Progenitor cell of endocrine pancreas (in vitro differentiated cells): ENCODE measurements around the gene POR. TPM values are rescaled to one million over a fixed set of nuclear protein-coding genes. Genes with fewer than 3 reads are reported as not detected.

Source experiments
- DNase-seq: peaks from one replicate; pipeline ENCODE4 v3.0.0; 2021; ENCODE audit warnings: low spot score; ENCODE audit not compliant: unreplicated experiment
- H3K27ac Mint-ChIP-seq: 2 replicates; pipeline ENCODE4 v1.8.0; 2021; ENCODE audit warnings: mild to moderate bottlenecking, moderate library complexity, mixed read lengths
- H3K27me3 Mint-ChIP-seq: 2 replicates; pipeline ENCODE4 v1.8.0; 2021; ENCODE audit warnings: mixed read lengths
- H3K36me3 Mint-ChIP-seq: 2 replicates; pipeline ENCODE4 v1.8.0; 2022; ENCODE audit warnings: mixed read lengths; ENCODE audit not compliant: insufficient read depth
- H3K4me1 Mint-ChIP-seq: 2 replicates; pipeline ENCODE4 v1.8.0; 2021; ENCODE audit warnings: low read depth, mixed read lengths
- H3K4me3 Mint-ChIP-seq: 2 replicates; pipeline ENCODE4 v1.8.0; 2021; ENCODE audit warnings: low read depth, mild to moderate bottlenecking, moderate library complexity, mixed read lengths
- H3K9me3 Mint-ChIP-seq: 2 replicates; pipeline ENCODE4 v1.8.0; 2021; ENCODE audit warnings: low read depth, mixed read lengths
- long read RNA-seq: library from polyadenylated mRNA; unstranded; transcript quantifications from one replicate; pipeline ENCODE4 v2.0.0, GENCODE V29; 2020
- total RNA-seq: library from RNA; stranded (reverse); gene quantifications from 2 replicates; pipeline ENCODE4 v1.2.1, GENCODE V29; 2021
- TF ChIP-seq, protein P1 (sequence below): fragments of 200-600 bp; sonication (generic); IDR thresholded peaks from one replicate; pipeline ENCODE4 v1.5.0; 2021; ENCODE audit warnings: antibody characterized with exemption, mild to moderate bottlenecking; ENCODE audit not compliant: unreplicated experiment

The POR gene
- total RNA-seq = 87.2 and 91.5 TPM in 2 replicates
- long read RNA-seq, transcript POR-218 (16 exons, 2,522 nt) = major isoform, 102 of 144 reads
- long read RNA-seq, partial matches to known transcripts = 37 of 144 reads
- long read RNA-seq, other reads (novel, unspliced or antisense) = 3 of 144 reads

DNA sequence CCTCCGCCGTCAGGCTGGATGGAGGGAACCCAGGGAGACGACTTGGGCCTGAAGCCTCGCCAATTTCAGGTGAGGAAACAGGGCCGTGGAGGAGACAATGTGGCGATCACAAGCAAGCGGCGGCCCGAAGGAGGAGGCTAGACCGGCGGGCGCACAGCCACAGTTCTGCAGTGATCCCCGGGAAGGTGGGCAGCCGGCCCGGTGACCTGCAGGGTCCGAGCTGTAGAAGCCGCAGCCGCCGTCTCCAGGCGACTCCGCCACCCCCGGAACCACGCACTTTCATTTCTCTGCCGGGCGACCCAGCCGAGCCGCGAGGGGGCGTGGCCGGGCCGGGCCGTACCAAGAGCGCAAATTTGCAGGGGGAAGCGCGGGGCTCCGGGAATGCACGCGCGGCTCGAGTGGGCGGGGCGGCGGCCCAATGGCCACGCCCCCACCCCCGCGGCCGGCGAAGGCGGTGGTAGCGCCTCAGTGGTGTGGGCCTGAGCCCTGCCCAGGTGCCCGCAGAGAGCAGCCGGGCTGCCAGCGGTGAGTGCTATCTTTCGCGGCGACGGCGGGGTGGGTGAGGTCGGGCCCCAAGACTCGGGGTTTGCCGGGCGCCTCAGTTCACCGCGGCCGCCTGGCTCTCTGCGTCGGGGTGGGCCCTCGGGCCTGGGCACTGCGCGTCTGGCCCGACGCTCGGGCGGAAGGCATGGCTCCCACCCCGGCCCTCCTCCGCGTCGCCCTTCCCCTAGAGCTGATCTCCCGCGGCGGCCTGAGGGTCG, at the start of gene POR:
POR (plus strand) TSS at position 501 of the 761 bp plus-strand sequence. CDS start 38,847 bp downstream, outside the sequence.
- DNase-seq = peak; percentile 97
- TF ChIP-seq, protein P1, sequence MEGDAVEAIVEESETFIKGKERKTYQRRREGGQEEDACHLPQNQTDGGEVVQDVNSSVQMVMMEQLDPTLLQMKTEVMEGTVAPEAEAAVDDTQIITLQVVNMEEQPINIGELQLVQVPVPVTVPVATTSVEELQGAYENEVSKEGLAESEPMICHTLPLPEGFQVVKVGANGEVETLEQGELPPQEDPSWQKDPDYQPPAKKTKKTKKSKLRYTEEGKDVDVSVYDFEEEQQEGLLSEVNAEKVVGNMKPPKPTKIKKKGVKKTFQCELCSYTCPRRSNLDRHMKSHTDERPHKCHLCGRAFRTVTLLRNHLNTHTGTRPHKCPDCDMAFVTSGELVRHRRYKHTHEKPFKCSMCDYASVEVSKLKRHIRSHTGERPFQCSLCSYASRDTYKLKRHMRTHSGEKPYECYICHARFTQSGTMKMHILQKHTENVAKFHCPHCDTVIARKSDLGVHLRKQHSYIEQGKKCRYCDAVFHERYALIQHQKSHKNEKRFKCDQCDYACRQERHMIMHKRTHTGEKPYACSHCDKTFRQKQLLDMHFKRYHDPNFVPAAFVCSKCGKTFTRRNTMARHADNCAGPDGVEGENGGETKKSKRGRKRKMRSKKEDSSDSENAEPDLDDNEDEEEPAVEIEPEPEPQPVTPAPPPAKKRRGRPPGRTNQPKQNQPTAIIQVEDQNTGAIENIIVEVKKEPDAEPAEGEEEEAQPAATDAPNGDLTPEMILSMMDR = no peak
- Mint-ChIP-seq H3K4me1 (peaks cover 10% of the 10 kb centered on the region), H3K9me3 (no peaks in the 10 kb centered on the region), H3K27me3 (no peaks in the 10 kb centered on the region), H3K27ac (peak within 1 kb of the TSS; percentile 96), H3K36me3 (no peaks in the 10 kb centered on the region), H3K4me3 (peak within 1 kb of the TSS; percentile 87)

DNA sequence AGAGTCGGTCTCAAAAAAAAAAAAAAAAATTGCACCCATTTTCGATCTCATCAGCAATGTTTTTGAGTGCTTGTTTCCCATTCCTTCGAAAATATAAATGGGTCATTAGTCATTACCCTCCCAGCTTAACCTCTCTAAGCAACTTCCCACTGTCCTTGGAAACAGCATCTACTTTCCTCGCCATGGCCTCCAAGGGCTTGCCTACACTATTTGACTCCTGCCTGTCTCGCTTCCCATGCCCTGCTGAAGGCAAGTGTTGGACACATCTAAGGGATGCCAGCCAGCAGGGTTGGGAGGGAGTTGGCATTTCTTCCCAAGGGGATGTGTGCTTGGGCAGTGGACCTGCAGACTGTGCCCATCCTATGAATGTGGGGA, 48.9 kb upstream of the POR start:
- Mint-ChIP-seq H3K36me3 (no peaks in the 10 kb centered on the region), H3K4me1 (no peaks in the 10 kb centered on the region), H3K9me3 (no peaks in the 10 kb centered on the region), H3K27ac (no peak overlapping the region), H3K4me3 (no peak overlapping the region), H3K27me3 (peaks cover 4% of the 10 kb centered on the region)
- no peak for DNase-seq
- TF ChIP-seq, protein P1 = no peak

DNA sequence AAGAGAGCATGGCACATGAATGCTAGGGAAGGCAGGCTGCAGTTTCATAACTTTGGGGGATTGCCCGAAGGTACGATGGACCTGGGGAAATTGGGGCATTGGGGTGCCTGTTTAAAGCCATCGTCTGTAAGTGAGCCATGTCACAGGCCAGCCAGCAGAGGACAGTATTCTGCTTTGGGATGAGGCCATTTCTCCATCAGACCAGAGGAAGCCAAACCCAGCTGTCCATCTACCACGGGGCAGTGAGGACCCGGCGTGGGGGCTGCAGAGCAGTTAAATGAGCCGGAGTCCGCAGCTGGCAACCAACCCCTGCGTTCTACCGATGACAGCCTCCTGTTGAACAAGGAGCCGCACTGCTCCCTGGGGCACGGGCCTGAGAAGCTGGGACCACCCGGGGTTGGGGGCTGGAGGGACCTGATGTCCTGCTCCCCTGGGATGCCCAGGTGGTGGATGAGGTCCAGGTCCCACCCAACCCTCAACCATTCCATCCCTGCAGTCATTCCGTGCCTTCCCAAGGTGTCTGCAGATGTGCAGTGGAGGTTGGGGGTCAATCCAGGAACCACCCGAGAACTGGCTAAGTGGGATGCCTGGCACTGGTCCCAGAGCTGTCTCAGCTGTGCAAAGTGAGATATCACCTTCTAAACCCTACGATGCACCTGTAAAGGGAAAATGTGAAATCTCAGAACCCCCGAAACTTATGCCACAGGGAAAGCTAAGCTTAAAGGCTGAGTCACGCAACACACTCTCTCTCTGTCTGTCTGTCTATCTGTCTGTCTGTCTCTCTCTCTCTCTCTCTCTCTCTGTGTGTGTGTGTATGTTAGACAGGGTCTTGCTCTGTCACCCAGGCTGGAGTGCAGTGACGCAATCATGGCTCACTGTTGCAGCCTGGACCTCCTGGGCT, 48.2 kb upstream of the POR start:
- peak overlapping the region; percentile 91 for H3K27ac Mint-ChIP-seq
- TF ChIP-seq, protein P1 = peak; percentile 73
- no peak overlapping the region for H3K4me3 Mint-ChIP-seq
- no peaks in the 10 kb centered on the region for H3K36me3 Mint-ChIP-seq
- H3K27me3 Mint-ChIP-seq = peaks cover 4% of the 10 kb centered on the region
- H3K4me1 Mint-ChIP-seq = no peaks in the 10 kb centered on the region
- DNase-seq = peak; percentile 20
- H3K9me3 Mint-ChIP-seq = no peaks in the 10 kb centered on the region

DNA sequence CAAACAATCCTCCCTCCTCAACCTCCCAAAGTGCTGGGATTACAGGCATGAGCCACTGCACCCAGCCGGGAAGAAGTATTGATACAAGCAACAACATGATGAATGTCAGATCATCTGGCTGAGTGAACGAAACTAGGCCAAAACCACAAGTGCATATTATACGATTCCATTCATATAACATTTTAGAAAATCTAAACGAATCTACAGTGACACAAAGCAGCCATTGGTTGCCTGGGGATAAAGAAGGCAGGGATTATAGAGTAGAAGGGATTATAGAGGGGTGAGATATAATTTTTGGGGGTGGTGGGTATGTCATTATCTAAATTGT, 47.6 kb upstream of the POR start:
- peak overlapping the region; percentile 91 for H3K27ac Mint-ChIP-seq
- no peaks in the 10 kb centered on the region for H3K9me3 Mint-ChIP-seq
- no peaks in the 10 kb centered on the region for H3K4me1 Mint-ChIP-seq
- H3K36me3 Mint-ChIP-seq = no peaks in the 10 kb centered on the region
- TF ChIP-seq, protein P1 = no peak
- peaks cover 4% of the 10 kb centered on the region for H3K27me3 Mint-ChIP-seq
- no peak for DNase-seq
- H3K4me3 Mint-ChIP-seq = no peak overlapping the region

DNA sequence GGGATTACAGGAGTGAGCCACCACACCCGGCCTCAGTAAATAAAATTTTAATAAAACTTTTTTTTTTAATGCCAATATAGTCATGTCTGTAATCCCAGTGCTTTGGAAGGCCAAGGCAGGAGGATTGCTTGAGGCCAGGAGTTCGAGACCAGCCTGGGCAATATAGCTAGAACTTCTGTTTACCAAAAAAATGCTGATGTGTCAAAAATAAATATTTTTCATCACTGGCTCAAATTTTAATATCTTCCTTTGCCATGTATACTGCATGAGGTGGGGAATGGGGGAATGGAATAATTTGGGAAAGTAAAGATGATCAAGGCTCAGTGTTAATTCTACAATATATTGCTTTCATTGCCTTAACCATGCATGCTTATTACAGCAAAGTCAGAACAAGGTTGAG, 46.8 kb upstream of the POR start:
- TF ChIP-seq, protein P1 = no peak
- H3K27me3 Mint-ChIP-seq = peaks cover 4% of the 10 kb centered on the region

More for the DNA sequence above, 46.8 kb upstream of the POR start:
- H3K27ac Mint-ChIP-seq = no peak overlapping the region
- H3K4me3 Mint-ChIP-seq = no peak overlapping the region
- no peak for DNase-seq
- no peaks in the 10 kb centered on the region for H3K36me3 Mint-ChIP-seq
- no peaks in the 10 kb centered on the region for H3K4me1 Mint-ChIP-seq
- no peaks in the 10 kb centered on the region for H3K9me3 Mint-ChIP-seq
